HG03045 (cell line): ENCODE measurements around the gene KRTAP10-10.
"Not testable (repeated sequence)": the region's sequence is repeated elsewhere in the genome, so short reads cannot be mapped to it uniquely, and the experiment has no call there.

Source experiments
- ATAC-seq: cut with Tn5 transposase; IDR thresholded peaks from one replicate; pipeline ENCODE4 v1.9.1; 2021; ENCODE audit warnings: mild to moderate bottlenecking, moderate library complexity; ENCODE audit not compliant: unreplicated experiment

Gene KRTAP10-10

DNA sequence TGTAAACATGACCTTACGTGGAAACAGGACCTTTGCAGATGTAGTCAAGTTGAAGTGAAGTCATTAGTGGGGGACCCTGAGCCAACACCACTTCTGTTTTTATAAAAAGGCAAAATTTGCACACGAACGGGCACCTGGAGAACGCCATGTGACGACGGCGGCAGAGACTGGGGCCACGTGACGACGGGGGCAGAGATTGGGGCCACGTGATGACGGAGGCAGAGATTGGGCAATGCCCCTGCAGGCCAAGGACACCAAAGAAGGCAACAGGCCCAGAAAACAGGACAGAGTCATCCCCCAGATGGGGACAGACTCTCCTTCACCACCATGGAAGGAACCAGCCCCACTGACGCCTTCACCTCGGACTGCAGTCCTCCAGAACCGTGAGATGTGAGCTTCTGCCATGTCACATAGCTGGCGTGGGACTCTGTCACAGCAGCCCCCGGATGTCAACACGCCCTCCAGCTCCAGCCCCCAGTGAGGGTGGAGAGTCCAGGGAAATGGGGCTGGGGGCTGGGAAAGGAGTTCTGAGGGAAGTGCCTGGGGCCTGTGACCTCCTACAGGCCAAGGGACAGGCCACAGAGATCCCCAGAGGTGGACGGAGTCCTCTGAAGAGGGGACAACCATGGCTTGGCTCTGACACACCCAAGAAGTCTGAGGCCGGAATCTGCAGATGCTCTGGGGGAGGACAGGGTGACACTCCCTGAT is 13.3 kb downstream of the KRTAP10-10 start:
- no peak for ATAC-seq

DNA sequence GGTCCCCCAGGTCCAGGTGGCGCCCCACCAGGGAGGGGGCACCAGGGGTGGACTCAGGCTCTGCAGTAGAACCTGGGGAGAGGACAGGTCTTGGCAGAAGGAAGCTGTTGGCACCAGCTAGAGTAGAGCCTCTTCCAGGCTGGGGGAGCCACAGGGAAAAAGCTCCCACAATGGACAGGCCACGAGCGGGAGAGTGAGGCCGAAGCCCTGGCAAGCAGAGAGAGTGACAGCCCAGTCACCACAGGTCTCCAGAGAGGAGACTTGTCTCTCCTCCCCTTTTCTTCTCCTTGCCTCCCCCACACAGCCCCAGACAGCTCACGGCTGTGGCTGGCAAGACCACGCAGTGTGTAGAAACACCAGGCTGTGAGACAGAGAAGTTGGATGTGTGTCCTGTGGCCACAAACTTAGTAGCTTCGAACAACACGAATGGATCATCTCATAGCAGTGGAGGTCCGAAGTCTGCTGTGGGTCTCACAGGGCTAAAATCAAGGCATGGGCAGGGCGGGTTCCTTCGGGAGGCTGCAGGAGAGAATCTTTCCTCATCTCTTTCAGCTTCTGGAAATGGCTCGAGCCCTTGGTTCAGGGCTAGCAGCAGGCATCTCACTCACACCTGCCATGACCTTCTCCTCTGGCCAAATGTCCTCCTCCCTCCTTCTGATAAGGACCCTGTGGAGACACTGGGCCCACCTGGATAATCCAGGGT is 14.0 kb downstream of the KRTAP10-10 start:
- no peak for ATAC-seq

DNA sequence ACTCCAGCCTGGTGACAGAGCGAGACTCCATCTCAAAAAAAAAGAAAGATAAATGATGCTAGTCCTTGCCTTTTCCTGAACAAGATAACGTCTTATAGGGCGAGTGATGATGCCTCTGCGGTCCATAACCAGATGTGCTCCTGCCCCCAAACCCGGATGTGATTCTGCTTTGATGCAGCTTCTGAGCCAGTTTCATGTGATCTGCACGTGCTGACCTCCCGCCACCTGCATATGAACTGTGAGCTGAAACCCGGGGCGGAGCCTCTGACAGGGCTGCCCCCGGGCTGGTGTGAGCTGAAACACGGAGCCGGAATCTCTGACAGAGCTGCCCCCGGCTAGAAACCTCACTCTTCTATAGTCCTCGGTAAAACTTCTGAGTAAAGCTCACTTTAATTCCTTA is 16.0 kb downstream of the KRTAP10-10 start:
- ATAC-seq = no peak

DNA sequence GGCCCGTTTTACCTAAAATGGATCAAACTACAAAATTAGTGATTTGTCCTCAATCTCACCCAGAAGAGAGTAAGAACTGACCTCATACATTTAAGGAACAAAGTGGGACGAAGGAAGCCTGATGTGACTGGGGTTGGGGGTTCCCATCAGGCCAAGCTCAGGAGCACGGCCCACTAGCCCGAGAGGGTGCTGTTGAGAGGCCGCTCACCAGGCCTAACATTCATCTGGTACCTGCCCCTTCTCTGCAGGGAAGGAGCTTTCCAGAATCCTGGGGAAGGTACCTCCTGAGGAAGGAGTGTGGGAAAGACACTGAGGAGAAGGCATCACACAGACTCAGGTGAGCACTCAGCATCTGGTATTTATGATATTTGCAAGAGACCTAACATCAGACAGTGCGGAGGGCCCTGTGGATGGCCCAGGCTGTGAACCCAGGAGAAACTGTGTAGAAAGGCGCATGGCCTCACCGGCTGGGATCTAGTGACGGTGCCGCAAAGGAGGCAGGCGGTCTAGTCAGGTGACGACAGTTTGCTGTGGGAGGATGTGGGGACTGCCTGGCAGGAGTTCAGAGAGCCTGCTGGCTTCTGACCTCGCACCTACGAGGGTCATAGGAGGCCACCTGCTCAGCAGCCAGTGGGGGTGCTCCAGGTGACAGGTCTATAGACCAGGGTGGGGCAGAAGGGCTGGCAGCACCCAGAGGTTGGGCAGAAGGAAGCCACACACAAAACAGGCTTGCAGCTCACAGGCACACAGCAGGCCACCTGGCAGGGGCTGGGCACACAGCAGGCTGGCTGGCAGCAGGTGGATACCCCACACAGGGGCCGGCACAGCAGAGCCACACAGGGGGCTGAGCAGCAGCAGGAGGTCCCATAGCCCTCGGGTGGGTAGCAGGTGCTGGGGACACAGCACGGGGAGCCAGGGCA is 16.8 kb downstream of the KRTAP10-10 start:
- no peak for ATAC-seq

DNA sequence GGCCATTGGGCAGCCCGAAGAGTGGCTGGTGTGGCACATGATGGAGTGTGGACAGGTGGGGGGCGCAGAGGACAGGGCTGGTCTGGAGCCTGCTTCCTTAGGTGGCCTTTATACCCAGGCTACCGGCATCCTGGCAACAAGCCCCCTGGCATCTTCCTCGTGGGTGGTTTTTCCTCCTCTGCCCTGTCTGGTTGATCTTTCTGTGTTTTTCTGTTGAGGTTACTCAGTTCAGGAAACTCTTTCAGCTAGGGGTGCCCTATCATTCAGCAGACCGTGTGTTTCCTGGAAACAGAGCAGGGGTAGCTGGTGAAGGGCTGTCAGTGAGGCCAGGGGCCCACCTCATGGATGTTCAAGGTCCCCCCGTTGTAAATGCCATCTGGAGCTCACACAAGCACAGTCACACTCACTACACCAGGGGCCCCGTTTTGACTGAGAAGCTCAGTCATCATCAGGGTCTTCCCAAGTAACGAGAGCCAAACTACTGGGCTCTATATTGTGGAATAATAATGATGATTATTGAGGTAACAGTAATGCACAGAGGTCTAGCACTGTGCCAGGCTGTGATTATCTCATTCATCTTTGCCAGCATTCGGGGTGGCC is 17.5 kb downstream of the KRTAP10-10 start, which contains the start of gene KRTAP12-4:
KRTAP12-4 (minus strand) TSS at position 84 of the 600 bp plus-strand sequence; CDS start at position 39, 45 bp downstream.
- no peak for ATAC-seq

DNA sequence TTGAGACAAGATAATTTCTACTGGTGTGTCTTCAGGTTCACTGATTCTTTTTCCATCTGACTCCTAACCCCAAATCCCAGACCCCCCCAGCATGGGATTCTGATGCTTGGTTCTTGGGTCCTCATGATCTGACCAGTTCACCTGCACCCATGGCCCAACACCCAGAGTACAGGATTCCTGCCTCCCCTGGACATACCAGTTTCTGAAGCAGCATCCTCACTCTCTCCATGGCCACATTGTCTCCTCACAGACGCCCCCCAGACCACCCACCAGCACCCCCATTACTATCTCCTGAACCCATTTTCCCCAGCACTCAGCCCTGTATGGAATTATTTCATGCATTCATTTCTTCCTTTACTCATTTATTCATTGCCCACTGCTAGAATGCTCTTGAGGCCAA is 19.7 kb downstream of the KRTAP10-10 start:
- ATAC-seq = no peak

DNA sequence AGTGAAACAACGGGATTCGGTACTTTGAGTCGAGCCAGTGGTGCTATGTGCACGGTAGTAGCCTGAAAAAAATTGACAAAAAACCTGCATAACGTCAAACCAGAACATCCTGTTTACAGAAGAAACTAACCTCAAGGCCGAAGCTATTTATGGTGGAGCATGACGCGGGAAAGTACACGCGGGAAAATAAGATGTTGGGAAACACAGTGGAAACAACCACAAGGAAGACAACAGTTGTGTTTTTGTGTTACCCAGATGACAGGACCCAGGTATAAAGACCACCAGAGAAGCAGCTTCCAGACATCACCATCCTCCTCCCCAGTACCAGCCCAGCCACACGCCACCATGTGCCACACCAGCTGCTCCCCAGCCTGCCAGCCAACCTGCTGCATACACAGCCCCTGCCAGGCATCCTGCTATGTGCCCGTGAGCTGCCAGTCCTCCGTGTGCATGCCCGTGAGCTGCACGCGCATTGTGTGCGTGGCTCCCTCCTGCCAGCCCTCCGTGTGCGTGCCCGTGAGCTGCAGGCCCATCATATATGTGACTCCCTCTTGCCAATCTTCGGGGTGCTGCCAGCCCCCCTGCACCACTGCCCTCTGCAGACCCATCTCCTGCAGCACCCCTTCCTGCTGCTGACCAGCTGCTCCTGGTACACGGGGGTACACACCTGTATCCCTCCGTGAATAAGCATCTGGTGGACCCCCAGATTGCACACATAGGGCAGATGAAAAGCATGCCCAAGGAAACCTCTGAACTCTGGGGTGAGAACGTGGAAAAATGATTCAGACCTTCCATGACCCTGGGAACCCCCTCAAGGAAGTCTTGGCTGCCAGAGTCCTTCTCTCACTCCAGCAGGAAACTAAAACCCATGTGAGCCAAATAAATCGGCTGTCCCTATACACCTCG is 20.7 kb downstream of the KRTAP10-10 start, which contains the start of gene KRTAP12-3:
KRTAP12-3 (plus strand) TSS at position 298 of the 906 bp plus-strand sequence; CDS start at position 346, 48 bp downstream.
- ATAC-seq = no peak

DNA sequence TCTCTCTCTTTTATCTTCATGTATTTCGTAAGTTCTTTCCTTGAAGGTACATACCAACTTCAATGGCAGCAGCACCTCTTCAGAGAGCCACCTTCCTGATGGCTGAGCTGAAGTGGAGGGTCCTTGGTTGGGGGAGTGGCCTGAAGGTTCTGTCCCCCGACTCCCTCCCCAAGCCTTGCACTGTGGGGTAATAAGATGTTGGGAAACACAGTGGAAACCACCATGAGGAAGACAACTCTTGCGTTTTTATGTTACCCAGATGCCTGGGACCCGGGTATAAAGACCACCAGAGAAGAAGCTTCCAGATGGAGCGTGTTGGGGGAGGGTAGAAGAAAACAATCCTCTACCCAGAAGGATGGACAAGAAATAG is 21.4 kb downstream of the KRTAP10-10 start:
- ATAC-seq = no peak

DNA sequence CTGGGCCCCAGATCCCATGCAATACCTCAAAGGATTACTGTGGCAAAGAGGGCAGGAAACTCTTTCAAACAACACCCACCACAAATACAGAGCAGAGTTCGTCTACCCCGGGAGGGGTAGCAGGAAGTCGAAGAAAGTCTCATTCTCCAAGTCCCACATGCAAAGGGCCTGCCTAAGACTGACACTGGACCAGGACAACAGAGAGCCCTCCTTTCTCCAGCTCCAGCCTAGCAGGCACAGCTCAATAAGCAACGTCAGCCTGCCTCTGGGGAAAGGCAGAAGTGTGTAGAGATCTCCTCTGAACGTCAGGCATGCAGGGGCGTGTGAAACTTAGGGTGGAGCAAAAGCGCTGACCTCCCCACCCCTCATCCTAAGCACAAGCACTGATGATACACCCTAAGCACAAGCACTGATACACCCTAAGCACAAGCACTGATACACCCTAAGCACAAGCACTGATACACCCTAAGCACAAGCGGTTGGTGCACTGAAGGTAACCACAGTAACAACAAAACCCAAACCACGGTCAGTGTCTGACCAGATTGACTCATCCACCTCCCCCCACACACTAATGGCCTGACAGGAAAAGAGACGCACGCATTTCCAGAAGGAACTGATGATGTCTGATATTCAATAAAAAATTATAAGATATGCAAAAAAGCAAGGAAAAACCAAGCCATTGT is 21.9 kb downstream of the KRTAP10-10 start:
- ATAC-seq = no peak

DNA sequence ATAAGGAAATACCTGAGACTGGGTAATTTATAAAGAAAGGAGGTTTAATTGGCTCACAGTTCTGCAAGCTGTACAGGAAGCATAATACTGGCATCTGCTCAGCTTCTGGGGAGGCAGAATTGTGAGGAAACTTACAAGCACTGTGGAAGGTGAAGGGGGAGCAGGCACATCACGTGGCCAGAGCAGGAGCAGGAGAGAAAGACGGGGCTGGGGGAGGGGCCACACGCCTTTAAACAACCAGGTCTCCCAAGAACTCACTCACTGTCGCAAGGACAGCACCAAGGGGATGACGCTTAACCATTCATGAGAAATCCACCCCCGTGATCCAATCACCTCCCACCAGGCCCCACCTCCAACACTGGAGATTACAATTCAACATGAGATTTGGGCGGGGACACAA is 24.4 kb downstream of the KRTAP10-10 start:
- not testable (repeated sequence) for ATAC-seq

DNA sequence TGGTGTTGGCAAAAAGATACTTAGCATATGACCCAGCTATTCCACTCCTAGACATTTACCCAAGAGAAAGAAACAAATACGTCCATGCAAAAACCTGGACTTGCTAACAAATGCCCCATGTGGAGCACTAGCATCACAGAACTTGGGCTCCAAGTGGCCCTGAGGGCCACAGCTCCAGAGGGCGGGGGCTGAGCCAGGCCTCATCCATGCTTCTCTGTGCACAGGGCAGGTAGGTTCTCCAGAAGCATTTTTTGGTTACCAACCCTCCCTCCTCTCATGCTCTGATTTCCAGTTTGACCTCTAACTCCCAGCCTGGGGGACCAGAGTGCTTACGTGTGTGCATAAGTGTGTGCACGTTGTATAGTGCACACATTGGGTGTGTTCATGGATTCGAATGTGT is 27.5 kb downstream of the KRTAP10-10 start:
- no peak for ATAC-seq

DNA sequence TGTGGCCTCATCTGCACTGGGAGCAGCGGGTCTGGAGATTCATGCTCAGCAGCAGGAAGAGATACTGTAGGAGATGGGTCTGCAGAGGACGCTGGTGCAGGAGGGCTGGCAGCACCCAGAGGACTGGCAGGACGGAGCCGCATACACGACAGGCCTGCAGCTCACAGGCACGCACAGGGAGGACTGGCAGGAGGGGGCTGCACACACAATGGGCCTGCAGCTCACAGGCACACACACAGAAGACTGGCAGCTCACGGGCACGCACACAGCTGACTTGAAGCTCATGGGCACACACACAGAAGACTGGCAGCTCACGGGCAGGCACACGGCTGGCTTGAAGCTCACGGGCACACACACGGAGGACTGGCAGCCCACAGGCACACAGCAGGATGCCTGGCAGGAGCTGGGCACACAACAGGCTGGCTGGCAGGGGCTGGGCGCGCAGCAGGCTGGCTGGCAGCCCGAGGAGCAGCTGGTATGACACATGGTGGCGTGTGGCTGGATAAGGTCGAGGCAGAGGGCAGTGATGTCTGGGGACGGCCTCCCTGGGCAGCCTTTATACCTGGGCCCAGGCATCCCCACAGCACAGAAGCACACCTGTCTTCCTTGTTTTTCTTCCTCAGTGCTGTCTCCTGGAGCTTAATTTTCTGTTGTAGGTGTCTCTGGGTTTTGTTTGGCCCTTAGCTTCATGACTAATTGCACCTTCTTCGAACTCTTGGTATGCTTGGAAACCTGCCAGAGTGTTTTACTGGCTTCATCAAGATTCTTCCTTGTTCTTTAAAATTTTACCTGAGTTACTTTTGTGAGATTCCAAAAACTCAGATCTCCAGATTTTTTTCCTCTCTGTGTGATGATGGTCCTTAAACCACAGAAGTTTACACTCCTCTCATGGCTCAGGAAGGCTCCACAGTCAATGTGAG is 29.5 kb downstream of the KRTAP10-10 start, which contains the start of gene KRTAP12-2:
KRTAP12-2 (minus strand) TSS at position 527 of the 920 bp plus-strand sequence; CDS start at position 486, 41 bp downstream.
- no peak for ATAC-seq

DNA sequence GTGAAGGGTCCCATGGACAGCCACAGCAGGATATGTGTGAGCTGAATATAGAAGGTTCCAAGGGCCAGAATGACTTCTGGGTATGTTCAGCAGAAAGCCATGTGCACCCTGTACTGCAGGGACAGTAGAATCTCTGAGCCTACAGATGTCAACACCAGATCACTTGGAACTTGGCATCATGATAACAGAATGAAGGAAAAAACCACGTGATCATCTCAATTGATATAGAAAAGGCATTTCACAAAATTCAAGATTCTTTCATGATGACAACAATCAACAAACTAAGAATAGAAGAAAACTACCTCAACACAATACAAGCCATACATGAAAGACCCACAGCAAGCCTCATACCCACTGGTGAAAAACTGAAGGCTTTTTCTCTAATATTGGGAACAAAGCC is 30.5 kb downstream of the KRTAP10-10 start:
- ATAC-seq = no peak

DNA sequence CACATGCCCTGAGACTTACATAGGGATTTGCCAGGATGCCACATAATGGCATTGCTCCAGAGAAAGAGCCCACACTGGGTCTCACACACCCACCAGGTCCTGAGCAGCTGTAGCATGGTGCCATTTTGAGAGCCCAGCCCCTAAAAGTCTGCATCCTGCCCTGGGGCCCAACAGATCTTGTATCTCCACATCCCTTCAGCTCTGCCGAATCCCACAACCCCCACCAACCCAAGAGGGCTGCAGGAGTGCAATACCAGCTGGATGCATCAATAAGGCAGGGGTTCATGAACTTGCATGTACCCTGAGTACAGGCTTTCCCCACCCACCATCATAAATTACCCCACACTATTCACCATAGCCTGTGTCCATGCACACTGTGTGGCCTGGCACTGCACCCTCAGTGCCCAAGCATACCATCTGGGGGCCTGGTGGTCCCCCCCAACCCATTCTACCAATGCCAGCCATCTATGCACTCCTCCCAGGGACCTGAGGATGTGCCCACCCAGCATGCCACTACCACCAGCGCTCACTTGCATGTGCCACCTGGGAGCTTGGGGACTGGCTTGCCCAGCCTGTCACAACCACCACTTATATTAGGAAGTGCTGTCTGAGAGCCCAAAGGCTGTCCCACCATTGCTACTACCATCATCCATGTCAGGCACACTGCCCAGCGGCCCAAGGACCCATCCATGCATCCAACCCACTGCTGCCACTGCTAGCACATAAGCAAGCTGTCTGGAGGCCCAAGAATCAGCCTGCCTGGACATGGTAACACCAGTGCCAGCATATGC is 33.7 kb downstream of the KRTAP10-10 start:
- no peak for ATAC-seq

DNA sequence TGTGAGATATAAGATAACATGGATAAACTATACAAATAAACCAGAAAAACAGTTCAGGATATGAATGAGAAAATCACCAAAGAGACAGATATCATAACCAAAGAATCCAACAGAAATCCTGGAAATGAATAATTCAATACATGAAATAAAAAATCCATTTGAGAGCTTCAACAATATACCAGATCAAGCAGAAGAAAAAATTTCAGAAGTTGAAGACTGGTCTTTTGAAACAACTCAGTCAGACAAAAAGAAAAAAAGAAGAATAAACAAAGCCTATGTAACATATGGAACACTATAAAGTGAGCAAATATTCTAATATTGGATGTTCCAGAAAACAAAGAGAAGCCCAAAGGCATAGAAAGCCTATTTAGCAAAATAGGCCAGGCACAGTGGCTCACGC is 34.8 kb downstream of the KRTAP10-10 start:
- ATAC-seq = no peak

DNA sequence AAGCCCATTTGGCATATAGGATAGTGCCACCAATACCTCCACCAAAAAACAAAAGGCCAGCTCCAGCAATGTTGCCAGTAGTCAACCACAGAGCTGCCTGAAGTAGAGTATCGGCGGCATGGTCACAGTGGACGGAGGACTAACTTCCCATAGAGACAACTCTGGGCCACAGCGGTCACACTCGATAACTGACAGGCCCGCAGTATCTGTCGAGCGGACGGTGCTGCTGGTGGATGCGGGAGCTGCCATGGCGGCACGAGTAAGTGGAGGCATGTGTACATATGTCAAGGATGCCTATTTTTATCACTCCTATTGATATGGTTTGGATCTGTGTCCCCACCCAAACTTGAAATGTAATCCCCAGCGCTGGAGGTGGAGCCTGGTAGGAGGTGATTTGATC is 40.7 kb downstream of the KRTAP10-10 start:
- no peak for ATAC-seq

DNA sequence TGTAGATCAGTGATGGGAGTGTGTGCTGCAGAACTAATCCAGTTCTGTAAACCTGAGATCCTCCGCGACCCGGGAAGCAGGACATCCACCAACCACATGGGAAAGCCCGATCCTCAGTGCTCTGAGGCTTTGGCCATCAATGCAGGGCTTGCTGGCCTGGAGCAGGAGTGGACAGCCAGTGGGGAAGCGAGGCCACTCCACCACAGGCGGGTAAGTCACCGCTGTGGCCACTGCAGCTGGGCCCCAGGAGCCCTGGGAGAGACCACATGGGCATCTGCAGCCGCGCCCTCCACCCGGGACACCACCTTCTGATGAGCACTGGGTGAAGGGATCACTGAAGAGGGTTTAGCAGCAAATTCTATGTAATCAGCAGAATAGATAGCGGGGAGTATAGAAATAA is 44.0 kb downstream of the KRTAP10-10 start:
- no peak for ATAC-seq
